GM12878 (cell line): ENCODE measurements around the gene RAB25.

Experiments used
- CHD1 ChIP-seq: IDR thresholded peaks from 2 replicates; pipeline ENCODE4 v1.6.1; 2012; ENCODE audit warnings: low read depth, low read length, improper control_type of control experiment
- CREB1 ChIP-seq: IDR thresholded peaks from 2 replicates; pipeline ENCODE4 v1.6.1; 2012; ENCODE audit warnings: low read depth, mild to moderate bottlenecking, inconsistent platforms
- CTCF ChIP-seq, 3 experiments: IDR thresholded peaks in 2 of 3; conservative IDR thresholded peaks in 1 of 3; 2 replicates each; pipeline ENCODE4 v1.5.1; 2011; ENCODE audit warnings: low read depth in 3 of 3, low read length in 3 of 3, mild to moderate bottlenecking in 3 of 3, control low read depth in 2 of 3, moderate library complexity in 2 of 3, inconsistent platforms in 1 of 3, mixed read lengths in 1 of 3; ENCODE audit not compliant: control insufficient read depth in 2 of 3, insufficient read depth in 1 of 3; ENCODE audit errors: extremely low read depth in 1 of 3
- E4F1 ChIP-seq: fragments of 450-650 bp; IDR thresholded peaks from 2 replicates; pipeline ENCODE4 v1.6.1; 2018; ENCODE audit warnings: borderline replicate concordance, mild to moderate bottlenecking; ENCODE audit not compliant: partially characterized antibody
- HDAC2 ChIP-seq: fragments of 200-600 bp; sonication (generic); IDR thresholded peaks from 2 replicates; pipeline ENCODE4 v1.6.1; 2017
- IKZF1 ChIP-seq: fragments of 450-650 bp; conservative IDR thresholded peaks from 2 replicates; pipeline ENCODE4 v1.6.1; 2017; ENCODE audit warnings: antibody characterized with exemption, mild to moderate bottlenecking
- IRF3 ChIP-seq: fragments of 450-650 bp; IDR thresholded peaks from 2 replicates; pipeline ENCODE4 v1.6.1; 2014; ENCODE audit warnings: mild to moderate bottlenecking
- MYC ChIP-seq: IDR thresholded peaks from 2 replicates; pipeline ENCODE4 v1.6.1; 2011; ENCODE audit warnings: mild to moderate bottlenecking, low read length, moderate library complexity, inconsistent platforms; ENCODE audit not compliant: insufficient read depth, insufficient replicate concordance, insufficient read length, severe bottlenecking
- POLR2A ChIP-seq: IDR thresholded peaks from 2 replicates; pipeline ENCODE4 v1.6.1; 2011; ENCODE audit warnings: low read depth, mild to moderate bottlenecking, low read length
- SUZ12 ChIP-seq: fragments of 200-600 bp; sonication (generic); IDR thresholded peaks from one replicate; pipeline ENCODE4 v1.6.1; 2018; ENCODE audit warnings: antibody characterized with exemption, mild to moderate bottlenecking; ENCODE audit not compliant: unreplicated experiment

DNA sequence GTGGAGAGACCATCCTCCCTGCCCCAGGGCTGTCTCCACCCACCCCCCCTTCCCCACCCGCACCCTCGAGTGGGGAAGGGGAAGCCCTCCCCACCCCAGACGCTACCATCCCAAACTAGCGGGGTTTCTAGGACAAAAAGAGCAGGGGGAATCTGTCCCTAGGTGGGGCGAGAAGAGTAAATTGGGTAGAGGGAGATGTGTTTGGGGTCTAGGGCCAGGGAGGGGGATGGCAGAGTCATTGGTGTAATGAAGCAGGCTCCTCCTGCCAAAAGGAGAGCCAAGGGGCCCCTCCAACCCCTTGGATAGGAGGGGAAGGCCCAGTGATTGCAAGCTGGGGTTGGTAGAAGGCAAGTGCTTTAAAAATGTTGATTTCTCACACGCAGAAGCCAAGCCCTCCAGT is 11.3 kb downstream of the RAB25 start:
- TF ChIP-seq E4F1 (no peak), CTCF (IDR thresholded peaks at IDR 0.05 in 2 of 3, conservative IDR thresholded peaks at IDR 0.05 in 1 of 3; ENCODE audit: control insufficient read depth in 2 of 3, extremely low read depth in 1 of 3, insufficient read depth in 1 of 3, low read depth in 3 of 3, low read length in 3 of 3) (no peak), HDAC2 (no peak), SUZ12 (no peak), POLR2A (no peak), MYC (no peak), CREB1 (no peak), IKZF1 (no peak), CHD1 (no peak), IRF3 (no peak)
